Endothelial cell (in vitro differentiated cells): ENCODE measurements around the gene TMPRSS3. TPM values are rescaled to one million over a fixed set of nuclear protein-coding genes. Genes with fewer than 3 reads are reported as not detected.
A peak's percentile ranks its signal among the peaks of the same experiment; 100 is the strongest.

Source experiments
- DNase-seq: peaks from one replicate; pipeline ENCODE4 v3.0.0; 2021; ENCODE audit warnings: low spot score
- H3K27ac Mint-ChIP-seq: one replicate; pipeline ENCODE4 v1.8.0; 2021; ENCODE audit warnings: mixed read lengths, inconsistent platforms; ENCODE audit not compliant: unreplicated experiment
- H3K27me3 Mint-ChIP-seq: one replicate; pipeline ENCODE4 v1.8.0; 2021; ENCODE audit warnings: mild to moderate bottlenecking, moderate library complexity, mixed read lengths, inconsistent platforms; ENCODE audit not compliant: unreplicated experiment
- H3K36me3 Mint-ChIP-seq: one replicate; pipeline ENCODE4 v1.8.0; 2021; ENCODE audit warnings: mild to moderate bottlenecking, low read depth, mixed read lengths, inconsistent platforms; ENCODE audit not compliant: unreplicated experiment
- H3K4me1 Mint-ChIP-seq: one replicate; pipeline ENCODE4 v1.8.0; 2021; ENCODE audit warnings: mild to moderate bottlenecking, mixed read lengths, inconsistent platforms; ENCODE audit not compliant: unreplicated experiment
- H3K4me3 Mint-ChIP-seq: one replicate; pipeline ENCODE4 v1.8.0; 2021; ENCODE audit warnings: mild to moderate bottlenecking, mixed read lengths, inconsistent platforms; ENCODE audit not compliant: unreplicated experiment
- H3K9me3 Mint-ChIP-seq: one replicate; pipeline ENCODE4 v1.8.0; 2021; ENCODE audit warnings: mixed read lengths, inconsistent platforms; ENCODE audit not compliant: unreplicated experiment
- total RNA-seq: library from RNA; stranded (reverse); fragmentation: NEBNext Ultra II Directional; extraction: Animal tissue kit (Norgen Biotek cat#: 25700); gene quantifications from one replicate; pipeline ENCODE4 v1.2.1, GENCODE V29; 2021; ENCODE audit not compliant: unreplicated experiment
- TF ChIP-seq, protein P1 (sequence below): fragments of 200-600 bp; sonication (generic); IDR thresholded peaks from one replicate; pipeline ENCODE4 v1.5.0; 2021; ENCODE audit warnings: antibody characterized with exemption; ENCODE audit not compliant: unreplicated experiment

TMPRSS3 gene
- total RNA-seq, 1 donor from 2014 or later: not detected

DNA sequence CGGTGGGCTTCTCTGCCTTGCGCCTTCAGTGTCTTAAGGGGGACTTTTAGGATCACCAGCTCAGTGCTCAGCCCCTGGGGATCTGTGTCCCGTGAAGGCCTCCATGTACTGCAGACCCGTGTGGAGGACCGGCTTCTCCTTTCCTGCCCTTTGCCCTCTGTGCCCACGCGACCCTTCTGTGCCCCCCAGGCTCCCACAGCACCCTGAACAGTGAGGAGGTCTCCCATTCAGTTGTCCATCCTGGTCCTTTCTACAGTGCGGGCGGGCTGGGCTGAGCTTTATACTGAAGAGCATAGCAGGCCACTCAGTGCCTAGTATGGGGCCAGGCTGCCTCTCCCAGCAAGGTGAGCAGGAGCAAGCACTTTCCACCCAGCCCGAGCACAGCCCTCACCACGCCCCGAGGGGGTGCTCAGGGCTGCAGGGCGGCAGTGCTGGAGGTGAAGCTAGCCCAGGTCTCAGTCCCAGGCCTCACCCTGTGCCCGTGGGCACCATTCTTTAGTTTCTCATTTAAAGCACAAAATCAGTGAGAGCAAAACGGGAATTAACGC lies 21.9 kb downstream of the TMPRSS3 start:
- H3K27ac Mint-ChIP-seq: peak overlapping the region; percentile 57
- H3K9me3 Mint-ChIP-seq: no peaks in the 10 kb centered on the region
- TF ChIP-seq, protein P1, sequence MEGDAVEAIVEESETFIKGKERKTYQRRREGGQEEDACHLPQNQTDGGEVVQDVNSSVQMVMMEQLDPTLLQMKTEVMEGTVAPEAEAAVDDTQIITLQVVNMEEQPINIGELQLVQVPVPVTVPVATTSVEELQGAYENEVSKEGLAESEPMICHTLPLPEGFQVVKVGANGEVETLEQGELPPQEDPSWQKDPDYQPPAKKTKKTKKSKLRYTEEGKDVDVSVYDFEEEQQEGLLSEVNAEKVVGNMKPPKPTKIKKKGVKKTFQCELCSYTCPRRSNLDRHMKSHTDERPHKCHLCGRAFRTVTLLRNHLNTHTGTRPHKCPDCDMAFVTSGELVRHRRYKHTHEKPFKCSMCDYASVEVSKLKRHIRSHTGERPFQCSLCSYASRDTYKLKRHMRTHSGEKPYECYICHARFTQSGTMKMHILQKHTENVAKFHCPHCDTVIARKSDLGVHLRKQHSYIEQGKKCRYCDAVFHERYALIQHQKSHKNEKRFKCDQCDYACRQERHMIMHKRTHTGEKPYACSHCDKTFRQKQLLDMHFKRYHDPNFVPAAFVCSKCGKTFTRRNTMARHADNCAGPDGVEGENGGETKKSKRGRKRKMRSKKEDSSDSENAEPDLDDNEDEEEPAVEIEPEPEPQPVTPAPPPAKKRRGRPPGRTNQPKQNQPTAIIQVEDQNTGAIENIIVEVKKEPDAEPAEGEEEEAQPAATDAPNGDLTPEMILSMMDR: no peak
- no peaks in the 10 kb centered on the region for H3K4me1 Mint-ChIP-seq
- DNase-seq: no peak
- H3K36me3 Mint-ChIP-seq: peaks cover 4% of the 10 kb centered on the region
- peaks cover 21% of the 10 kb centered on the region for H3K27me3 Mint-ChIP-seq
- H3K4me3 Mint-ChIP-seq: no peak overlapping the region

DNA sequence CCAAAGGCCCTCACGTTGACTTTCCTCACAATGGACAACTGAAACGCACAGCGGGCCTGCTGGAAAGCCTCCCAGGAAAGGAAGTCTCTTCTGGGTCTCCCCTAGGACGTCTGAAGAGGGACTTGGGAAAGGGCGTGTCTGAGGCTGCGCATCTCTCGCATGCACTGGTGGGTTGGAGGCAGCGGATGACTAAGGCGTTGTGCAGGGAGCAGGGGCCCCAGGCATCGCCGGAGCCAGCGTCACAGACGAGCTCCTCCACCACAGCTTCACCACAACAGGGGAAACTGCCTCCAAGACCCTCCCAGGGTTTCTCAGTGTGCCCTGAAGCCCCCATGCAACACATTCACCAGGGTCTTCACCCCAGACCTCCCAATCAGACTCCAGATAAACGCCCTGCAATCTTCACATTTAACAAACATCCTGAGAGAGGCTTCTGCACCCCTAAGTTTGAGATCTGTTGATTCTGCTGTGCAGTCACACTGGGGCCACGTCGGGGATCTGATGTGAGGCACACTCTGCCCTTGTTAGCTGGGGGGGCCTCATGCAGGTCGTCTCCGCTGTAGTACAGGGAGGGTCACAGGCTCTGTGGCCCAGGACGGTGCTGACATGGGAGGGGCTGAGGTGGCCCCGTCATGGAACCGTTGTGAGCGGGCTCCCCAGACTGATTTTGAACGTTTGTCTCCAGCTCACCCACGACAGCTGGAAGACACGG lies 22.5 kb downstream of the TMPRSS3 start:
- Mint-ChIP-seq H3K36me3 (peaks cover 4% of the 10 kb centered on the region), H3K27me3 (peaks cover 21% of the 10 kb centered on the region), H3K9me3 (no peaks in the 10 kb centered on the region), H3K4me3 (no peak overlapping the region), H3K4me1 (no peaks in the 10 kb centered on the region), H3K27ac (no peak overlapping the region)
- TF ChIP-seq, protein P1: no peak
- no peak for DNase-seq

DNA sequence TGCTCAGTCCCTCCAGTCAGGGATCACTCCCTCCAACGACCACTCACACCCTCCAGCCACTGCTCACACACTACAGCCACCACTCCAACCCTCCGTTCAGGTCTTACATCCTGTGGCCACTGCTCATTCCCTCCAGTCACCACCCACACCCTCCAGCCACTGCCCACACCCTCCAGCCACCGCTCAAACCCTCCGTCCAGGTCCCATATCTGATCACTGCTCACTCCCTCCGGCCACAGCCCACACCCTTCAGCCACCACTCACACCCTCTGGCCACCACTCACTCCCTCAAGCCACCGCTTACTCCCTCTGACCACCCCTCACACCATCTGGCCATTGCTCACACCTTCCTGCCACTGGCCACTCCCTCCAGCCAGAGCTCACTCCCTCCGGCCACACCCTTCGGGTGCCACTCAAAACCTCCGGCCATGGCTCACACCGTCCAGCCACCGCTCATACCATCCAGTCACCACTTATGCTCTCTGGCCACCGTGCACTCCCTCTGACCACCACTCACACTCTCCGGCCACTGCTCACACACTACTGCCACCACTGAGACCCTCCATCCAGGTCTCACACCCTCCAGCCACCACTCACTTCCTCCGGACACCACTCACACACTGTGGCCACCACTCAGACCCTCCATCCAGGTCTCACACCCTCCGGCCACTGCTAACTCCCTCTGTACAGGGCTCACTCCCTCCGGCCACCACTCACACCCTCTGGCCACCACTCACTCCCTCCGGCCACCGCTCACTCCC lies 24.8 kb downstream of the TMPRSS3 start:
- no peaks in the 10 kb centered on the region for H3K9me3 Mint-ChIP-seq
- H3K4me3 Mint-ChIP-seq: no peak overlapping the region
- peaks cover 19% of the 10 kb centered on the region for H3K27me3 Mint-ChIP-seq
- peaks cover 2% of the 10 kb centered on the region for H3K4me1 Mint-ChIP-seq
- DNase-seq: no peak
- H3K36me3 Mint-ChIP-seq: peaks cover 4% of the 10 kb centered on the region
- H3K27ac Mint-ChIP-seq: no peak overlapping the region
- TF ChIP-seq, protein P1: no peak

DNA sequence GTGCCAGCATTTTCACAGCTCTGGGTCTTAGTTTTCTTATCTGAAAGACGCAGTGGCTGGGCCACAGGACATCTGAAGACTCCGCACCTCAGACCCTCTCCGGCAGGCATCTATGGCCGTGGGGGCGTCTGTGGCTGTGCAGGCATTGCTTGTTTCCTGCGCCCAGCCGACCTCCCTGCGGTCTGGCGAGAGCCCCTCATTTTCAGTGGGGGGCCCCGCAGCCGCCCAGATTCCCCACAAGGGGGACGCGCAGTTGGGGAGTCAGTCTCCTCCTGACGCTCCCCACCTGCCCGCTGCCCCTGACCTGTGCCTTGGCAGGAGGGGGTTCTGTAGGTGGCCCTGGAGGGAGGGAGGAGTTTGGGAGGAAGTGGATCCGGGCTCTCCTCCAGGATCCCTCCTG lies 26.0 kb downstream of the TMPRSS3 start:
- Mint-ChIP-seq H3K4me1 (peaks cover 3% of the 10 kb centered on the region), H3K36me3 (peaks cover 4% of the 10 kb centered on the region), H3K27me3 (peaks cover 19% of the 10 kb centered on the region), H3K9me3 (no peaks in the 10 kb centered on the region), H3K27ac (no peak overlapping the region), H3K4me3 (no peak overlapping the region)
- DNase-seq: no peak
- TF ChIP-seq, protein P1: no peak
